H1 (cell line): ENCODE measurements around the gene RABEP1. TPM values are rescaled to one million over a fixed set of nuclear protein-coding genes. Genes with fewer than 3 reads are reported as not detected.

Experiments
- CTCF ChIA-PET: fragments of 300-600 bp; sonication (Branson Sonifier 250); formaldehyde crosslinking; loops from one replicate; lab custom pipeline; 2021; ENCODE audit not compliant: partially characterized antibody; lab: Charles Lee
- POLR2A ChIA-PET: fragments of 300-600 bp; sonication (Branson Sonifier 250); formaldehyde crosslinking; loops from one replicate; lab custom pipeline; 2021; ENCODE audit warnings: inconsistent platforms; ENCODE audit not compliant: partially characterized antibody; lab: Charles Lee
- DNase-seq, 2 experiments: peaks; one replicate each; pipeline versions ENCODE4 v3.0.0 to v3.0.0-alpha.2; 2010 to 2022; ENCODE audit warnings: low spot score in 2 of 2, low read depth in 1 of 2, mixed read lengths in 1 of 2
- FAIRE-seq: peaks from 2 replicates; lab custom pipeline; 2011; peaks lifted over from hg19 to GRCh38; lab: Jason Lieb, UNC
- H2AFZ ChIP-seq: 2 replicates; pipeline ENCODE4 v1.8.1; 2012; ENCODE audit warnings: low read length, inconsistent platforms
- H2AK5ac ChIP-seq: 2 replicates; pipeline ENCODE4 v1.6.1; 2013; ENCODE audit warnings: low read depth, low read length
- H2BK120ac ChIP-seq: replicated peaks from 2 replicates; pipeline ENCODE3; 2013; ENCODE audit warnings: low read depth, low read length, inconsistent platforms
- H2BK12ac ChIP-seq: 2 replicates; pipeline ENCODE4 v1.6.1; 2013; ENCODE audit warnings: low read depth, low read length
- H2BK15ac ChIP-seq: 2 replicates; pipeline ENCODE4 v1.6.1; 2013; ENCODE audit warnings: low read length
- H2BK20ac ChIP-seq: 2 replicates; pipeline ENCODE4 v1.6.1; 2013; ENCODE audit warnings: low read length
- H2BK5ac ChIP-seq: 2 replicates; pipeline ENCODE4 v1.6.1; 2013; ENCODE audit warnings: low read depth, low read length
- H3K14ac ChIP-seq: 2 replicates; pipeline ENCODE4 v1.6.1; 2013; ENCODE audit warnings: inconsistent platforms; ENCODE audit not compliant: insufficient read length
- H3K18ac ChIP-seq: 2 replicates; pipeline ENCODE4 v1.6.1; 2013; ENCODE audit warnings: low read length; ENCODE audit errors: extremely low read depth
- H3K23ac ChIP-seq: 2 replicates; pipeline ENCODE4 v1.6.1; 2013; ENCODE audit warnings: inconsistent platforms; ENCODE audit not compliant: insufficient read length
- H3K23me2 ChIP-seq: 2 replicates; pipeline ENCODE4 v1.6.1; 2013; ENCODE audit warnings: low read depth, low read length
- H3K27ac ChIP-seq: 2 replicates; pipeline ENCODE4 v1.6.1; 2011; ENCODE audit warnings: low read depth, low read length, inconsistent platforms
- H3K27me3 ChIP-seq, 4 experiments: replicated peaks in 1 of 4; 1 replicate in 1 of 4; 2 replicates in 3 of 4; pipeline versions ENCODE4 v1.6.1 to v1.8.1; 2011 to 2013; ENCODE audit warnings: low read length in 3 of 4, mild to moderate bottlenecking in 3 of 4, inconsistent platforms in 2 of 4, mixed read lengths in 2 of 4, moderate library complexity in 1 of 4; ENCODE audit not compliant: control insufficient read depth in 3 of 4, insufficient read depth in 3 of 4; ENCODE audit errors: extremely low read depth in 1 of 4
- H3K36me3 ChIP-seq, 4 experiments: 2 replicates each; pipeline versions ENCODE4 v1.6.1 to v1.8.1; 2011 to 2013; ENCODE audit warnings: mild to moderate bottlenecking in 4 of 4, low read length in 3 of 4, moderate library complexity in 2 of 4, control low read depth in 1 of 4, inconsistent platforms in 1 of 4; ENCODE audit not compliant: insufficient read depth in 4 of 4, control insufficient read depth in 2 of 4
- H3K4ac ChIP-seq: replicated peaks from 2 replicates; pipeline ENCODE3; 2013; ENCODE audit warnings: low read length, low read depth, mixed read lengths, inconsistent platforms; ENCODE audit not compliant: insufficient read length
- H3K4me1 ChIP-seq, 4 experiments: replicated peaks in 1 of 4; 1 replicate in 1 of 4; 2 replicates in 3 of 4; pipeline versions ENCODE4 v1.6.1 to v1.8.1; 2011 to 2013; ENCODE audit warnings: low read length in 3 of 4, inconsistent platforms in 2 of 4, mixed read lengths in 1 of 4; ENCODE audit not compliant: insufficient read depth in 4 of 4, control insufficient read depth in 3 of 4
- H3K4me2 ChIP-seq, 2 experiments: 2 replicates each; pipeline versions ENCODE4 v1.6.1 to v1.8.1; 2011 to 2013; ENCODE audit warnings: low read depth in 2 of 2, low read length in 2 of 2, control low read depth in 1 of 2, inconsistent platforms in 1 of 2, mild to moderate bottlenecking in 1 of 2; ENCODE audit not compliant: insufficient read depth in 1 of 2
- H3K4me3 ChIP-seq, 4 experiments: fragments of 200-600, 300-600 bp in 1 of 4; sonication (generic), shearing (Covaris generic), sonication (Bioruptor Twin) in 1 of 4; 2 replicates each; pipeline versions ENCODE4 v1.5.1 to v1.8.1; 2011 to 2016; ENCODE audit warnings: low read length in 4 of 4, low read depth in 3 of 4, control low read depth in 2 of 4, inconsistent platforms in 2 of 4, mild to moderate bottlenecking in 2 of 4, mixed read lengths in 1 of 4, moderate library complexity in 1 of 4; ENCODE audit not compliant: insufficient read depth in 2 of 4; ENCODE audit errors: extremely low read depth in 1 of 4
- H3K56ac ChIP-seq: replicated peaks from 2 replicates; pipeline ENCODE3; 2013; ENCODE audit warnings: low read depth, mild to moderate bottlenecking, mixed read lengths, low read length, inconsistent platforms; ENCODE audit not compliant: insufficient read length
- H3K79me1 ChIP-seq: 2 replicates; pipeline ENCODE4 v1.6.1; 2013; ENCODE audit warnings: low read depth, low read length, control low read depth
- H3K79me2 ChIP-seq, 2 experiments: 2 replicates each; pipeline versions ENCODE4 v1.6.1 to v1.8.1; 2012 to 2013; ENCODE audit warnings: low read length in 2 of 2, mild to moderate bottlenecking in 2 of 2, inconsistent platforms in 1 of 2; ENCODE audit not compliant: insufficient read depth in 2 of 2, control insufficient read depth in 1 of 2
- H3K9ac ChIP-seq, 4 experiments: replicated peaks in 1 of 4; 1 replicate in 1 of 4; 2 replicates in 3 of 4; pipeline versions ENCODE4 v1.6.1 to v1.8.1; 2011 to 2013; ENCODE audit warnings: low read depth in 3 of 4, low read length in 3 of 4, control low read depth in 2 of 4, mild to moderate bottlenecking in 2 of 4, moderate library complexity in 2 of 4, inconsistent platforms in 1 of 4; ENCODE audit errors: extremely low read depth in 1 of 4
- H3K9me3 ChIP-seq, 2 experiments: 2 replicates each; pipeline versions ENCODE4 v1.6.1 to v1.8.1; 2012 to 2013; ENCODE audit warnings: mild to moderate bottlenecking in 2 of 2, moderate library complexity in 2 of 2, control low read depth in 1 of 2, inconsistent platforms in 1 of 2, low read depth in 1 of 2, low read length in 1 of 2, mixed read lengths in 1 of 2; ENCODE audit not compliant: insufficient read depth in 2 of 2
- H4K20me1 ChIP-seq, 2 experiments: replicated peaks in 1 of 2; 2 replicates each; pipeline versions ENCODE3 to v1.8.1; 2011 to 2013; ENCODE audit warnings: inconsistent platforms in 2 of 2, low read length in 2 of 2, mild to moderate bottlenecking in 1 of 2; ENCODE audit not compliant: insufficient read depth in 2 of 2, control insufficient read depth in 1 of 2
- H4K5ac ChIP-seq: 2 replicates; pipeline ENCODE4 v1.6.1; 2013; ENCODE audit warnings: low read length, low read depth, mixed read lengths, inconsistent platforms; ENCODE audit not compliant: insufficient read length
- H4K8ac ChIP-seq: 2 replicates; pipeline ENCODE4 v1.8.0; 2013; ENCODE audit warnings: mild to moderate bottlenecking, moderate library complexity, low read length, inconsistent platforms; ENCODE audit not compliant: insufficient read depth; ENCODE audit errors: extremely low read depth
- H4K91ac ChIP-seq: replicated peaks from 2 replicates; pipeline ENCODE3; 2013; ENCODE audit warnings: low read length, mixed read lengths, inconsistent platforms; ENCODE audit not compliant: insufficient read length
- ASH2L ChIP-seq: fragments of 200-600, 300-600 bp; sonication (generic); IDR thresholded peaks from one replicate; pipeline ENCODE4 v1.7.1; 2017; ENCODE audit warnings: low read length
- ATF3 ChIP-seq: IDR thresholded peaks from 2 replicates; pipeline ENCODE4 v1.6.1; 2011; ENCODE audit warnings: low read depth, mild to moderate bottlenecking, low read length; ENCODE audit not compliant: insufficient read depth
- BACH1 ChIP-seq: IDR thresholded peaks from 2 replicates; pipeline ENCODE4 v1.6.1; 2012; ENCODE audit warnings: low read length, improper control_type of control experiment
- CEBPB ChIP-seq: IDR thresholded peaks from 2 replicates; pipeline ENCODE4 v1.6.1; 2012; ENCODE audit warnings: low read depth, low read length
- FOSL1 ChIP-seq: IDR thresholded peaks from 2 replicates; pipeline ENCODE4 v1.6.1; 2011; ENCODE audit warnings: mild to moderate bottlenecking, low read depth, low read length, moderate library complexity; ENCODE audit not compliant: insufficient read depth
- GABPA ChIP-seq: IDR thresholded peaks from 2 replicates; pipeline ENCODE4 v1.6.1; 2011; ENCODE audit warnings: mild to moderate bottlenecking, low read length, moderate library complexity, borderline replicate concordance; ENCODE audit not compliant: insufficient read depth
- HDAC2 ChIP-seq, 2 experiments: fragments of 300-600 bp in 1 of 2; sonication (generic) in 1 of 2; IDR thresholded peaks; 2 replicates each; pipeline ENCODE4 v1.6.1; 2011 to 2012; ENCODE audit warnings: low read depth in 2 of 2, low read length in 2 of 2, mild to moderate bottlenecking in 2 of 2, moderate library complexity in 2 of 2, borderline replicate concordance in 1 of 2, inconsistent platforms in 1 of 2
- SAP30 ChIP-seq: fragments of 300-600 bp; sonication (generic); IDR thresholded peaks from 2 replicates; pipeline ENCODE4 v1.7.1; 2012; ENCODE audit warnings: low read length, moderate library complexity, mild to moderate bottlenecking, inconsistent platforms; ENCODE audit not compliant: insufficient read depth, insufficient replicate concordance
- SP1 ChIP-seq: IDR thresholded peaks from 2 replicates; pipeline ENCODE4 v1.6.1; 2011; ENCODE audit warnings: low read depth, low read length
- SRF ChIP-seq: IDR thresholded peaks from 2 replicates; pipeline ENCODE4 v1.6.1; 2011; ENCODE audit warnings: mild to moderate bottlenecking, low read depth, low read length, moderate library complexity
- SUZ12 ChIP-seq: fragments of 200-600 bp; sonication (generic); IDR thresholded peaks from 2 replicates; pipeline ENCODE4 v1.6.1; 2012; ENCODE audit warnings: mild to moderate bottlenecking, inconsistent platforms, low read length, moderate library complexity, mixed read lengths
- WGBS, 2 experiments: shearing (Covaris generic) in 1 of 2; methylation state at CpG; one replicate each; pipeline versions ENCODE4 v1.1.6 to v1.1.7; 2013 to 2015; ENCODE audit warnings: low lambda C conversion rate in 2 of 2, mixed read lengths in 2 of 2, inconsistent platforms in 1 of 2, low coverage in 1 of 2, missing lambda C conversion rate in 1 of 2; ENCODE audit not compliant: insufficient replicate concordance in 2 of 2, insufficient coverage in 1 of 2, insufficient read length in 1 of 2; ENCODE audit errors: extremely low coverage in 1 of 2, missing lambda C conversion rate in 1 of 2; 5-methylcytosine and 5-hydroxymethylcytosine counted together
- polyA plus RNA-seq, 7 experiments: library from polyadenylated mRNA; depleted of rRNA in 3 of 7; stranded (reverse) in 5 of 7; unstranded in 2 of 7; fragments of >200 nt in 5 of 7; fragments of 200-250 nt in 2 of 7; gene quantifications; 1 replicate in 5 of 7; 2 replicates in 1 of 7; 4 replicates in 1 of 7; pipeline versions ENCODE4 v1.2.1 to v1.2.3, GENCODE V29; 2011 to 2013; ENCODE audit warnings: missing spikeins in 2 of 7, mixed read lengths in 2 of 7
- total RNA-seq: library from RNA; stranded (reverse); fragmentation: NEBNext Ultra II Directional; extraction: Animal tissue kit (Norgen Biotek cat#: 25700); gene quantifications from 2 replicates; pipeline ENCODE4 v1.2.1, GENCODE V29; 2021
- TF ChIP-seq, protein P1 (sequence below): IDR thresholded peaks from 2 replicates; pipeline ENCODE4 v1.6.1; 2012; ENCODE audit warnings: inconsistent platforms

RABEP1 gene
- total and polyA plus RNA-seq, 2 of the 8 experiments (the other 6 are each of a cell fraction or from before 2014, with no cell fraction given): 8.5 to 52.3 TPM

DNA sequence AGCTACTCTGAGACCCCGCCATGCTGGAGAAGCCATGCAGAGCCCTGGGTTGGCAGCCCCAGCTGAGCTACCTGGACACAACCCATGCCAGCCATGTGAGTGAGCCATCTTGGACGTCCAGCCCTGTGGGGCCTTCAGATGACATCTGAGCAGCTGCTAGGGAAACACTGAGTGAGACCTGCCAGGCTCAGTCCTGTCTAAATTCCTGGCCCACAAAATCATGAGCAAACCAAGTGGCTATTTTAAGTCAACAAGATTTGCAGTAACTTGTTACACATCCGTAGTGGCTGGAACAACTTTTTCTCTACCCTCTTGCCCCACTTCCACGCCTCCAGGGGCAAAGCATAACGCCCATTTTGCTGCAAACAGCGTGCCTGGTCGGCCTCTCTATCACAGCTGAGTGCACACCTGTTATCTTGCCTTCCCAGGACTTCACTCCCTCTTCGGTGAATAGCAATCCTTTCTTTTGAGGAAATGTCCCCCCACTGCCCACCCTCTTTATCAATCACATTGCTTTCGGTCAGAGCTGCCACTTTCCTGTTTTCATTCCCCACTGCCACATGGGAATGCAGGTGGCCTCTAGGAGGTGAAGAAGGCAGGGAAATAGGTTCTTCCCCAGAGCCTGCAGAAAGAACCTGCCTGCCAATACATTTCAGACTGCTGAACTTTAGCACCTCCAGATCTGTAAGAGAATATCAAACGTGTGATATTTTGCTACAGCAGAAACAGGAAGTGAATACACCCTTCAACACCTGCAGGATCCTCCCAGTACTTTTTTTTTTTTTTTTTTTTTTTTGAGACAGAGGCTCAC is 40.0 kb upstream of the RABEP1 start:
- no peak for FAIRE-seq
- POLR2A ChIA-PET: no interaction called here
- TF ChIP-seq HDAC2 (IDR thresholded peaks at IDR 0.05; ENCODE audit: borderline replicate concordance in 1 of 2, low read depth in 2 of 2, low read length in 2 of 2) (no peak), BACH1 (no peak), SRF (no peak), FOSL1 (no peak), ATF3 (no peak), ASH2L (no peak), CEBPB (no peak), SUZ12 (no peak), GABPA (no peak), SP1 (no peak), SAP30 (no peak)
- TF ChIP-seq, protein P1, sequence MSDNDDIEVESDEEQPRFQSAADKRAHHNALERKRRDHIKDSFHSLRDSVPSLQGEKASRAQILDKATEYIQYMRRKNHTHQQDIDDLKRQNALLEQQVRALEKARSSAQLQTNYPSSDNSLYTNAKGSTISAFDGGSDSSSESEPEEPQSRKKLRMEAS: no peak

More for the DNA sequence above, 40.0 kb upstream of the RABEP1 start:
- WGBS, 2 experiments: 80% methylated on average over 10 of the region's 10 CpGs; no CpG with 5 or more reads in 1 of the 2 experiments
- Histone ChIP-seq H3K4me2 (no peak overlapping the region), H3K4ac (no peak overlapping the region), H3K4me3 (no peak overlapping the region), H2BK12ac (no peak overlapping the region), H3K18ac (no peak overlapping the region), H3K23me2 (no peaks in the 10 kb centered on the region), H3K23ac (no peak overlapping the region), H2AFZ (no peak overlapping the region), H3K4me1 (no peaks in the 10 kb centered on the region), H3K36me3 (no peaks in the 10 kb centered on the region), H4K20me1 (no peaks in the 10 kb centered on the region), H4K5ac (no peak overlapping the region), H3K9ac (no peak overlapping the region), H3K56ac (no peak overlapping the region), H3K79me2 (no peaks in the 10 kb centered on the region), H3K9me3 (no peaks in the 10 kb centered on the region), H2BK120ac (no peak overlapping the region), H3K14ac (no peak overlapping the region), H2BK20ac (no peak overlapping the region), H3K27me3 (no peaks in the 10 kb centered on the region), H2BK5ac (no peak overlapping the region), H2AK5ac (no peak overlapping the region), H4K91ac (no peak overlapping the region), H3K79me1 (no peaks in the 10 kb centered on the region), H3K27ac (no peak overlapping the region), H2BK15ac (no peak overlapping the region), H4K8ac (no peak overlapping the region)
- CTCF ChIA-PET: interaction anchor here (0.7 to 1.0 kb wide), 3 partner anchors 13 to 115 kb away, joined by 3 to 6 read pairs (median 4); partner anchors contain the start of gene ZNF594
- no peak for DNase-seq
